GM15510 (cell line): ENCODE data around the gene PIP4K2A.
A peak's percentile ranks its signal among the peaks of the same experiment; 100 is the strongest.

Experiments used
- POLR2A ChIP-seq: IDR thresholded peaks from 3 replicates; pipeline ENCODE4 v1.6.1; 2011; ENCODE audit warnings: borderline replicate concordance; ENCODE audit not compliant: insufficient read length; ENCODE audit errors: extremely low read depth

PIP4K2A gene

GRCh38 chr10:22724773-22725172 lies 10.4 kb upstream of the PIP4K2A start:
- no peak for TF ChIP-seq POLR2A

DNA sequence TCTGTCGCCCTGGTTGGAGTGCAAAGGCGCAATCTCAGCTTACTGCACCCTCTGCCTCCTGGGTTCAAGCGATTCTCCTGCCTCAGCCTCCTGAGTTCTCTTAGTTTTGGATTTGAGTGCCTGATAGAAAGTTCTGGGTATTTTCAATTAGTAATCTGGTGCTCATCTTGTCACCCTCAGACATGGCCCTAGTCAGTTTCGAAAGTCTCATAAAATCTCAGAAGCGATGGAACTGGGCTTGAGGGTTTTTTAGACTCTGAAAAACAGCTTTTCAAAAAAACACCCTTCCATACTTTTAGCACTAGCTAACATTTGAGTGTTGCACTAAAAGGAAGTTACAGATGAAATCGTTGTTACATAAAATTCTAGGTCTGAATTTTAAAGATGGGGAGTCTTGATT lies 9.4 kb upstream of the PIP4K2A start:
- TF ChIP-seq POLR2A = no peak

DNA sequence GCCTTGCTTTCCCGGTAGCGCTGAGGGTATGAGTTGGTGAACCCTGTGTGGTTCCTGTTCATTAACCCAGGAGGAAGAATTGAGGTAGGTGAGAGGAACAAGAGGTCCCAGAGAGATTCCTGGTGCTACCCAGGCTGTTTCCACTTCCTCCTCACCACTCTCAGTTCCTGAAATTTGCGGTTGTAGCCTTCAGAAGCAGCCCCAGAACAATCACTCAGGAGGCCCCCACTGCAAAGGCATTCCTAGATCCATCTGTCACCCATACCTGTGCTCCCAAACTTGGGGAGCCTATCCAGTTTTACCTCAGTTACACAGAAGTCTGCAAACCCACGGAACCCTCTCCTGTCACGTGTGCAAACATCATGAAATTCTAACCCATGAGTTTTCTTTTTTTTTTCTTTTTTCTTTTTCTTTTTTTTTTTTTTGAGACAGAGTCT lies 9.0 kb upstream of the PIP4K2A start:
- no peak for TF ChIP-seq POLR2A

DNA sequence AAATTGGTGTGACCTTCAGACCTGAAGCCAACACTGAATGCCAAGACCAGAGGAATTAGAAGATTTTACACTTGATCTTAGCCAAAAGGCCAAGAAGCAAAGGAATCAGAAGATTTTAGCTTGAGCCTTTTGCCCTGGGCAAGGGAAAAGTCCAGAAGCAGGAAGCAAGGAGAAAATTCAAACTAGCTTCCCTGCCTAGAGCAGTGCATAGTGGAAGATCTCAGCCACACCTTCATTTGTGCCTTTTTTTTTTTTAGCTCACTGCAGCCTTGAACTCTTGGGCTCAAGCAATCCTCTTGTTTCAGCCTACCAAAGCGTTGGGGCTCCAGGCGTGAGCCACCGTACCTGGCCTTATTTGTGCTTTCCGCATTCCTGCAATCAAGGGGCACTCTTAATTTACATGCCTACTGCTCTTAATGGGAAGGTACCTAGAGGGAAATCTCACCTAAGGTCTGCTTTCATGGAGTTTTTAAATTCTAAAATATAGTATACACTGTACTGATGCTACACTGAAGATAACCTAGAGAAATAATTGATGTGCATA lies 8.3 kb upstream of the PIP4K2A start:
- TF ChIP-seq POLR2A = no peak

DNA sequence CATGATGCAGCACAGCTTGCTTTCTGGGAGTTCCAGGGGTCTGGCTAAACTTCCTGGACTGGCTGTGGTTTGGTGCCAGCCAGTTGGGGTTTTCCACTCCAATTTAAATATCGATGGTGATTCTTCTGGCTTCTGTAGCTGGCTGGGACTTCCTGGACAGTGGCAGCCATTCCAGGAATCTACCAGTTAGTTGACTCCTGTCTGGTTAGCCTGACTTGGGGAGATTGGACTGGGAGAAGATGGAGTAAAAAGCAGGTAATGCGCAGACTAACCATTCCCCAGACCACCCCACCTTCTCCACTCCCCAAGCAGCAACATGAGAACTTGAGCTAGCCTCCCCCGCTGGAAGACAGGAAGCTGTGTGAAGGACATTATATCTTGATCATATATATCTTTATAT lies 6.3 kb upstream of the PIP4K2A start:
- no peak for TF ChIP-seq POLR2A

DNA sequence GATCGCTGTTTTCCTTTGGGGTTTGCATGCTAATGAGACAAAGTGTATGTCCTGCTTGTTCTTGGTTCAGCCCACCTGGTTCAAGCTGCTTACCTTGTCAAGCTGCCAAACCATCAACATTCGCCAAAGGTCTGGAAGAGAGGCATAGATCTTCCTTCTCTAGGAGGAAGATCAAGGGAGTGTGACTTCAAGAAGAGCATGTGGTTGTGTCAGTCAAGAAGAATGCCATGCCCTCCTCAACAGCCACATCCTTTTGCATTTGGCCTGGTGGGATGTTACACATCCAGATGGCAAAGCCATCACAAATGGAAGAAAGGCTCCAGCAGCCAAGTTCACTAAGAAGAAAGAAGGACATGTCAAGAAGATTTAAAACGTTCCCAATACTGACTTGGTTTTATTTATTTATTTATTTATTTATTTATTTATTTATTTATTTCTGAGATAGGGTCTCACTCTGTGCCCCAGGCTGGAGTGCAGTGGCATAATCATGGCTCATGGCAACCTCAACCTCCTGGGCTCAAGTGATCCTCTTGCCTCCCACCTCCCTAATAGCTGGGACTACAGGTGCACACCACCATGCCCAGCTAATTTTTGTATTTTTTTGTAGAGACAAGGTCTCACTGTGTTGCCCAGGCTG lies 5.1 kb upstream of the PIP4K2A start:
- TF ChIP-seq POLR2A = no peak

DNA sequence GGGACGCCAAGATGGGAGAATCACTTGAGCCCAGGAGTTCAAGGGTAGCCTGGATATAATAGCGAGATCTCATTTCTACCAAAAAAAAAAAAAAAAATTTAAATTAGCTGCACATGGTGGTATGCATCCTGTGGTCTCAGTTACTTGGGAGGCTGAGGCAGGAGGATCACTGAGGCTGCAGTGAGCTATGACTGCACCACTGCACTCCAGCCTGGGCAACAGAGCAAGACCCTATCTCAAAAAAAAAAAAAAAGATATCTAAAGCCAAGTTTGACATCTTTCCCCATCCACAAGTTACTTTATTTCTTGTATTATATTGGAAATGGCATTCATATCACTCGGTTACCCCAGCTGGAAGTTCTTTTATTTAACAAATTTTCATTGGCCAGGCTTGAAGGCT lies 3.4 kb upstream of the PIP4K2A start:
- TF ChIP-seq POLR2A = no peak

DNA sequence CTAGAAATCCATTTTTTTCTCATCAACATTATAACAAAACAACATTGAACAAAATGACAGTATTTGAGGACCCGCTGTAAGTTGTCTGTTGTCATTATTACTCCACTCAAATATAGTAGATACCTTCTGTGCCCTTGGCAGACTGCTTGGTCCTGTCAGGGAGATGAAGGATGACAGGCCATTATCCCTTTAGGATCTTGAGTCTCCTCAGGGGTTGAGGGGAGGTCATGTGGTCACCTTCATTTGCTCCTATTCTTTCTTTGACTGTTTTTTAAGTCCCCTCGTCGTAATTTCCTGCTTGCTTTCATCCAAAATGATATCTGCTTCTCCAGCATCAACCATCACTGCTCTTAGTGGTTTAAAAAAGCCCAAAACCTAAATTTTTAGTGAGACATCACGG lies 2.6 kb upstream of the PIP4K2A start:
- no peak for TF ChIP-seq POLR2A

GRCh38 chr10:22715290-22715625 lies 880 bp upstream of the PIP4K2A start:
- no peak for TF ChIP-seq POLR2A

- TF ChIP-seq POLR2A = no peak
These were observed 412 bp downstream of the PIP4K2A start for GRCh38 chr10:22713853-22714478.

GRCh38 chr10:22712956-22713852 lies 1.2 kb downstream of the PIP4K2A start:
- TF ChIP-seq POLR2A = peak; percentile 10

- no peak for TF ChIP-seq POLR2A
These were observed 2.0 kb downstream of the PIP4K2A start for GRCh38 chr10:22712211-22712955.

DNA sequence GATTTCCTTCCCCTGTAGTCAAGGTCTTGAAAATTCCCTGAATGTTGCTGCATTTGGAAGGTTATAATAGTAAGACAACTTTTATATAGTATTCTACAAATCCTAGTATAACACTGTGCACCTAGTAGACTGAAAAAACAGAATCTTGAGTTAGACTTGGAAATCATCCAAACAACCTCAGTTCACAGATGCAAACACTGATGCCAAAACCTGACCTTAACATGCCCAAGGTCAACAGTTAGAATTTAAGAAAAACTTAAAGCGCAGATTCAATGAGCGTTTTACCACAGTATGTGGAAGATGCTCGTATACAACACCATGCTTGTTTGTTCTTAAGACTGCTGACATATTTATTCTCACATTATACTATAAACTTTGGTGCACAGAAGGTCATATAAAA lies 3.0 kb downstream of the PIP4K2A start:
- no peak for TF ChIP-seq POLR2A

GRCh38 chr10:22710139-22710745 lies 4.1 kb downstream of the PIP4K2A start:
- no peak for TF ChIP-seq POLR2A
